Measurements from ENCODE around the gene TRIM13. TPM values are rescaled to one million over a fixed set of nuclear protein-coding genes. Genes with fewer than 3 reads are reported as not detected.

The TRIM13 gene
- total and polyA plus RNA-seq, 2 donors (not counting 1 experiment from before 2014, with no cell fraction given): 28.9 to 45.9 TPM

DNA sequence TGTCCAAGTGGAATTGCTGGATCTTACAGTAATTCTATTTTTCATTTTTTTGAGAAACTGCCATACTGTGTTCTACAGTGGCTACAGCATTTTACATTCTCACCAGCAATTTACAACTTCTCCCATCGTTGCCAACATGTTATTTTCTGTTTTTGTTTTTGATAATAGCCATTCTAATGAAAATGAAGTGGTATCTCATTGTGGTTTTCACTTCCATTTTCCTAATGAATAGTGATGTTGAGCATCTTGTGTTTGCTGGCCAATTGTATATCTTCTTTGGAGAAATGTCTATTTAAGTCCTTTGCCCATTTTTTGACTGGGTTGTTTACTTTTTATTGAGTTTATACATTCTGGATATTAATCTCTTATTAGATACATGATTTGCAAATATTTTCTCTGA is 57.0 kb downstream of the TRIM13 start:
- H3K27ac Mint-ChIP-seq: no peak overlapping the region
- no peak overlapping the region for H3K9ac ChIP-seq (ENCODE audit: low read length)
- H4K20me1 ChIP-seq (ENCODE audit: control insufficient read depth, insufficient read depth, low read length, poor library complexity, severe bottlenecking): no peaks in the 10 kb centered on the region
- H3K79me2 ChIP-seq (ENCODE audit: control insufficient read depth, insufficient read depth, low read length): peaks cover 21% of the 10 kb centered on the region
- H3K9me3 Mint-ChIP-seq (ENCODE audit: insufficient read depth): no peaks in the 10 kb centered on the region
- ChIA-PET CTCF (no interaction called here), POLR2A (no interaction called here)
- intact Hi-C loops (cut with micrococcal nuclease): no loop called here
- H3K4me2 ChIP-seq (replicated peaks; ENCODE audit: low read depth, low read length, poor library complexity, severe bottlenecking): no peak overlapping the region
- H3K36me3 ChIP-seq (replicated peaks in 1 of 2; ENCODE audit: control extremely low read depth in 1 of 2, control insufficient read depth in 1 of 2, extremely low read depth in 1 of 2, insufficient read depth in 2 of 2, low read length in 1 of 2): peaks cover 1 to 26% of the 10 kb centered on the region in 2 experiments
- no CpG with 5 or more reads among the region's 1 CpG for WGBS (ENCODE audit: insufficient coverage)
- H3K4me3 Mint-ChIP-seq: no peak overlapping the region
- ATAC-seq (ENCODE audit: low read depth) (no peak), DNase-seq (no peak)
- no peaks in the 10 kb centered on the region for H3K27me3 ChIP-seq (replicated peaks in 1 of 4; ENCODE audit: control extremely low read depth in 1 of 4, control insufficient read depth in 3 of 4, insufficient read depth in 4 of 4, low read length in 3 of 4)
- H2AFZ ChIP-seq (ENCODE audit: insufficient read depth, low read depth, low read length, poor library complexity, severe bottlenecking): no peak overlapping the region
- no peaks in the 10 kb centered on the region for H3K9me3 ChIP-seq (ENCODE audit: control extremely low read depth in 1 of 3, control insufficient read depth in 2 of 3, insufficient read depth in 1 of 3, low read length in 2 of 3)
- H3K4me1 Mint-ChIP-seq: peaks cover 34% of the 10 kb centered on the region
- H3K4me1 ChIP-seq (ENCODE audit: control insufficient read depth in 2 of 2, insufficient read depth in 2 of 2, low read length in 2 of 2): peaks cover 5 to 7% of the 10 kb centered on the region in 2 donors
- TF ChIP-seq, protein P1, sequence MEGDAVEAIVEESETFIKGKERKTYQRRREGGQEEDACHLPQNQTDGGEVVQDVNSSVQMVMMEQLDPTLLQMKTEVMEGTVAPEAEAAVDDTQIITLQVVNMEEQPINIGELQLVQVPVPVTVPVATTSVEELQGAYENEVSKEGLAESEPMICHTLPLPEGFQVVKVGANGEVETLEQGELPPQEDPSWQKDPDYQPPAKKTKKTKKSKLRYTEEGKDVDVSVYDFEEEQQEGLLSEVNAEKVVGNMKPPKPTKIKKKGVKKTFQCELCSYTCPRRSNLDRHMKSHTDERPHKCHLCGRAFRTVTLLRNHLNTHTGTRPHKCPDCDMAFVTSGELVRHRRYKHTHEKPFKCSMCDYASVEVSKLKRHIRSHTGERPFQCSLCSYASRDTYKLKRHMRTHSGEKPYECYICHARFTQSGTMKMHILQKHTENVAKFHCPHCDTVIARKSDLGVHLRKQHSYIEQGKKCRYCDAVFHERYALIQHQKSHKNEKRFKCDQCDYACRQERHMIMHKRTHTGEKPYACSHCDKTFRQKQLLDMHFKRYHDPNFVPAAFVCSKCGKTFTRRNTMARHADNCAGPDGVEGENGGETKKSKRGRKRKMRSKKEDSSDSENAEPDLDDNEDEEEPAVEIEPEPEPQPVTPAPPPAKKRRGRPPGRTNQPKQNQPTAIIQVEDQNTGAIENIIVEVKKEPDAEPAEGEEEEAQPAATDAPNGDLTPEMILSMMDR (IDR thresholded peaks at IDR 0.05): no peak
- H3K4me3 ChIP-seq (ENCODE audit: control extremely low read depth in 1 of 5, extremely low read depth in 1 of 5, insufficient read depth in 1 of 5, low read depth in 2 of 5, low read length in 4 of 5): no peak overlapping the region
- H3K27me3 Mint-ChIP-seq: no peaks in the 10 kb centered on the region
- H3K27ac ChIP-seq (ENCODE audit: low read length in 2 of 2): no peak overlapping the region

DNA sequence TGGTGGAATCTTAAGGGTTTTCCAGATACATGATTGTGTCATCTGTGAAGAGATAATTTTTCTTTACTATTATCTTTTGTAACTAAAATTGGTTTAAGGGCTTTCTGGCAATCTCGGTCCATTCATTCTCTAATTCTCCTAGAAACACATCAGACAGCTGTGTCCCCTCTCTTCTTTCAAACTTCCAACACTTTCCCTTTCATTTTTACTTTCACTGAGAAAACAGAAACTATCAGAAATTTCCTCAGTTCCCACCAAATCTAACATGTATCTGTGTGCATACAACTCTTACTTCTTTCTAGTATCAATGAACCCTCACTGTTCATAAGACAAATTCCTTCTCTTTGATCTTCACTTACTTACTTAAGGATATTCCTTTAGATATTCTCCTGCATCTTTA is 58.6 kb downstream of the TRIM13 start:
- ATAC-seq (ENCODE audit: low read depth): no peak
- no peaks in the 10 kb centered on the region for H3K27me3 ChIP-seq (replicated peaks in 1 of 4; ENCODE audit: control extremely low read depth in 1 of 4, control insufficient read depth in 3 of 4, insufficient read depth in 4 of 4, low read length in 3 of 4)
- H3K27me3 Mint-ChIP-seq: no peaks in the 10 kb centered on the region
- no peak overlapping the region for H3K4me3 Mint-ChIP-seq
- H3K27ac ChIP-seq (ENCODE audit: low read length in 2 of 2): peak overlapping the region in 1 of 2 donors; percentile 56
- no peak for DNase-seq
- no peak overlapping the region for H3K4me3 ChIP-seq (ENCODE audit: control extremely low read depth in 1 of 5, extremely low read depth in 1 of 5, insufficient read depth in 1 of 5, low read depth in 2 of 5, low read length in 4 of 5)
- H3K4me1 Mint-ChIP-seq: peaks cover 38% of the 10 kb centered on the region
- CTCF ChIA-PET: no interaction called here
- no peak overlapping the region for H3K9ac ChIP-seq (ENCODE audit: low read length)
- intact Hi-C loops (cut with micrococcal nuclease): no loop called here
- peak overlapping the region; percentile 43 for H3K27ac Mint-ChIP-seq
- H3K4me2 ChIP-seq (replicated peaks; ENCODE audit: low read depth, low read length, poor library complexity, severe bottlenecking): no peak overlapping the region
- TF ChIP-seq, protein P1 (IDR thresholded peaks at IDR 0.05): no peak
- no peak for TF ChIP-seq EZH2 (IDR thresholded peaks at IDR 0.05; ENCODE audit: borderline replicate concordance, insufficient read depth, low read depth, low read length, poor library complexity, severe bottlenecking)
- H4K20me1 ChIP-seq (ENCODE audit: control insufficient read depth, insufficient read depth, low read length, poor library complexity, severe bottlenecking): no peaks in the 10 kb centered on the region
- peaks cover 20% of the 10 kb centered on the region for H3K79me2 ChIP-seq (ENCODE audit: control insufficient read depth, insufficient read depth, low read length)
- POLR2A ChIA-PET: no interaction called here
- no CpG with 5 or more reads among the region's 1 CpG for WGBS (ENCODE audit: insufficient coverage)
- H3K9me3 ChIP-seq (ENCODE audit: control extremely low read depth in 1 of 3, control insufficient read depth in 2 of 3, insufficient read depth in 1 of 3, low read length in 2 of 3): no peaks in the 10 kb centered on the region
- no peaks in the 10 kb centered on the region for H3K9me3 Mint-ChIP-seq (ENCODE audit: insufficient read depth)
- no peak overlapping the region for H2AFZ ChIP-seq (ENCODE audit: insufficient read depth, low read depth, low read length, poor library complexity, severe bottlenecking)
- peaks cover 6 to 24% of the 10 kb centered on the region in 2 experiments for H3K36me3 ChIP-seq (replicated peaks in 1 of 2; ENCODE audit: control extremely low read depth in 1 of 2, control insufficient read depth in 1 of 2, extremely low read depth in 1 of 2, insufficient read depth in 2 of 2, low read length in 1 of 2)
- peaks cover 5 to 7% of the 10 kb centered on the region in 2 donors for H3K4me1 ChIP-seq (ENCODE audit: control insufficient read depth in 2 of 2, insufficient read depth in 2 of 2, low read length in 2 of 2)
